B cell (primary cell): Measurements from ENCODE around the gene NF2.

Experiments
- EZH2 ChIP-seq: IDR thresholded peaks from 2 replicates; pipeline ENCODE4 v1.6.1; 2012; ENCODE audit warnings: borderline replicate concordance, low read depth, mild to moderate bottlenecking, moderate library complexity, low read length; ENCODE audit not compliant: insufficient read depth, poor library complexity, severe bottlenecking
- TF ChIP-seq, protein P1 (sequence below): fragments of 200-600 bp; IDR thresholded peaks from one replicate; pipeline ENCODE4 v1.8.0; 2022; ENCODE audit warnings: antibody characterized with exemption, mild to moderate bottlenecking

- TF ChIP-seq, protein P1, sequence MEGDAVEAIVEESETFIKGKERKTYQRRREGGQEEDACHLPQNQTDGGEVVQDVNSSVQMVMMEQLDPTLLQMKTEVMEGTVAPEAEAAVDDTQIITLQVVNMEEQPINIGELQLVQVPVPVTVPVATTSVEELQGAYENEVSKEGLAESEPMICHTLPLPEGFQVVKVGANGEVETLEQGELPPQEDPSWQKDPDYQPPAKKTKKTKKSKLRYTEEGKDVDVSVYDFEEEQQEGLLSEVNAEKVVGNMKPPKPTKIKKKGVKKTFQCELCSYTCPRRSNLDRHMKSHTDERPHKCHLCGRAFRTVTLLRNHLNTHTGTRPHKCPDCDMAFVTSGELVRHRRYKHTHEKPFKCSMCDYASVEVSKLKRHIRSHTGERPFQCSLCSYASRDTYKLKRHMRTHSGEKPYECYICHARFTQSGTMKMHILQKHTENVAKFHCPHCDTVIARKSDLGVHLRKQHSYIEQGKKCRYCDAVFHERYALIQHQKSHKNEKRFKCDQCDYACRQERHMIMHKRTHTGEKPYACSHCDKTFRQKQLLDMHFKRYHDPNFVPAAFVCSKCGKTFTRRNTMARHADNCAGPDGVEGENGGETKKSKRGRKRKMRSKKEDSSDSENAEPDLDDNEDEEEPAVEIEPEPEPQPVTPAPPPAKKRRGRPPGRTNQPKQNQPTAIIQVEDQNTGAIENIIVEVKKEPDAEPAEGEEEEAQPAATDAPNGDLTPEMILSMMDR: peak; percentile 32
- no peak for TF ChIP-seq EZH2
Observed at GRCh38 chr22:29689880-29690213, 86.4 kb downstream of the NF2 start.
